ENCODE results near the gene NXF2B. TPM values are rescaled to one million over a fixed set of nuclear protein-coding genes. Genes with fewer than 3 reads are reported as not detected.
"Not testable (repeated sequence)": the region's sequence is repeated elsewhere in the genome, so short reads cannot be mapped to it uniquely, and the experiment has no call there.

NXF2B gene
- total RNA-seq, 1 experiment from 2014 or later: not detected

GRCh38 chrX:102458615-102459014, 18.8 kb upstream of the NXF2B start:
- intact Hi-C loops (cut with micrococcal nuclease); H3K4me3 ChIP-seq (replicated peaks in 1 of 2; ENCODE audit: low read depth in 1 of 2, low read length in 2 of 2); H4K20me1 ChIP-seq (ENCODE audit: insufficient read depth); CTCF ChIA-PET; H3K9me3 ChIP-seq (ENCODE audit: control insufficient read depth in 1 of 2, insufficient read depth in 1 of 2, low read depth in 1 of 2, low read length in 2 of 2); RAD21 ChIA-PET (ENCODE audit: low non-redundant PET in 1 of 2, low total read pairs in 2 of 2, uncharacterized antibody in 2 of 2, unreplicated experiment in 2 of 2); ATAC-seq; H3K36me3 ChIP-seq (ENCODE audit: control insufficient read depth in 1 of 2, insufficient read depth in 2 of 2, low read length in 2 of 2); H3K27ac ChIP-seq (ENCODE audit: low read depth, low read length); H2AFZ ChIP-seq (ENCODE audit: low read depth, low read length, poor library complexity, severe bottlenecking); BruUV-seq (replicated peaks); H3K4me2 ChIP-seq (ENCODE audit: low read length); DNase-seq (ENCODE audit: low read depth, low spot score); H3K4me1 ChIP-seq (ENCODE audit: control insufficient read depth in 1 of 2, insufficient read depth in 2 of 2, low read length in 2 of 2); H3K27me3 ChIP-seq (ENCODE audit: insufficient read depth, low read length); H3K9ac ChIP-seq (ENCODE audit: low read length); POLR2A ChIA-PET; H3K9me2 ChIP-seq (ENCODE audit: insufficient read depth); H3K79me2 ChIP-seq (ENCODE audit: insufficient read depth, low read length): not testable (repeated sequence)

GRCh38 chrX:102414493-102414892, 25.3 kb downstream of the NXF2B start:
- H3K36me3 ChIP-seq (ENCODE audit: control insufficient read depth in 1 of 2, insufficient read depth in 2 of 2, low read length in 2 of 2); ATAC-seq; H3K27me3 ChIP-seq (ENCODE audit: insufficient read depth, low read length); RAD21 ChIA-PET (ENCODE audit: low non-redundant PET in 1 of 2, low total read pairs in 2 of 2, uncharacterized antibody in 2 of 2, unreplicated experiment in 2 of 2); H3K9me3 ChIP-seq (ENCODE audit: control insufficient read depth in 1 of 2, insufficient read depth in 1 of 2, low read depth in 1 of 2, low read length in 2 of 2); H3K79me2 ChIP-seq (ENCODE audit: insufficient read depth, low read length); H3K9ac ChIP-seq (ENCODE audit: low read length); H3K9me2 ChIP-seq (ENCODE audit: insufficient read depth); H3K4me2 ChIP-seq (ENCODE audit: low read length); DNase-seq (ENCODE audit: low read depth, low spot score); H3K4me1 ChIP-seq (ENCODE audit: control insufficient read depth in 1 of 2, insufficient read depth in 2 of 2, low read length in 2 of 2); BruUV-seq (replicated peaks); H3K4me3 ChIP-seq (replicated peaks in 1 of 2; ENCODE audit: low read depth in 1 of 2, low read length in 2 of 2); H3K27ac ChIP-seq (ENCODE audit: low read depth, low read length); POLR2A ChIA-PET; H4K20me1 ChIP-seq (ENCODE audit: insufficient read depth); CTCF ChIA-PET; H2AFZ ChIP-seq (ENCODE audit: low read depth, low read length, poor library complexity, severe bottlenecking); intact Hi-C loops (cut with micrococcal nuclease): not testable (repeated sequence)

- no peak for TF ChIP-seq ELF1 (IDR thresholded peaks at IDR 0.05; ENCODE audit: borderline replicate concordance, low read depth)
- no peak for TF ChIP-seq SRF (IDR thresholded peaks at IDR 0.05; ENCODE audit: low read depth)
- peak; percentile 28; the same call in 1 of the 2 replicates for TF ChIP-seq RAD21 (IDR thresholded peaks at IDR 0.05; ENCODE audit: low read depth)
- peak; percentile 31 to 55 (median 54); a peak in 3 of 6 replicates for TF ChIP-seq CTCF (IDR thresholded peaks at IDR 0.05 in 2 of 3, conservative IDR thresholded peaks at IDR 0.05 in 1 of 3; ENCODE audit: borderline replicate concordance in 1 of 3, insufficient read depth in 1 of 3, low read depth in 2 of 3, low read length in 2 of 3)
- TF ChIP-seq ZBTB33 (IDR thresholded peaks at IDR 0.05; ENCODE audit: extremely low read depth, insufficient replicate concordance, low read length): no peak
- TF ChIP-seq EZH2 (IDR thresholded peaks at IDR 0.05): no peak
- no peaks in the 10 kb centered on the region for H3K36me3 ChIP-seq (ENCODE audit: control insufficient read depth in 1 of 2, insufficient read depth in 2 of 2, low read length in 2 of 2)
- no peaks in the 10 kb centered on the region for H3K9me3 ChIP-seq (ENCODE audit: control insufficient read depth in 1 of 2, insufficient read depth in 1 of 2, low read depth in 1 of 2, low read length in 2 of 2)
- H4K20me1 ChIP-seq (ENCODE audit: insufficient read depth): no peaks in the 10 kb centered on the region
- ChIA-PET POLR2A (no interaction called here), CTCF (no interaction called here), RAD21 (ENCODE audit: low non-redundant PET in 1 of 2, low total read pairs in 2 of 2, uncharacterized antibody in 2 of 2, unreplicated experiment in 2 of 2) (no interaction called here)
- DNase-seq (ENCODE audit: low read depth, low spot score) (no peak), ATAC-seq (no peak)
- BruUV-seq (replicated peaks): no TSS peak
- no peaks in the 10 kb centered on the region for H3K9me2 ChIP-seq (ENCODE audit: insufficient read depth)
- no peak overlapping the region for H3K4me2 ChIP-seq (ENCODE audit: low read length)
- intact Hi-C loops (cut with micrococcal nuclease): no loop called here
- no peak overlapping the region for H3K9ac ChIP-seq (ENCODE audit: low read length)
- no peaks in the 10 kb centered on the region for H3K79me2 ChIP-seq (ENCODE audit: insufficient read depth, low read length)
- H3K4me3 ChIP-seq (replicated peaks in 1 of 2; ENCODE audit: low read depth in 1 of 2, low read length in 2 of 2): no peak overlapping the region
- no peak overlapping the region for H2AFZ ChIP-seq (ENCODE audit: low read depth, low read length, poor library complexity, severe bottlenecking)
- no peaks in the 10 kb centered on the region; the same call in 1 of the 2 replicates for H3K27me3 ChIP-seq (ENCODE audit: insufficient read depth, low read length)
- H3K27ac ChIP-seq (ENCODE audit: low read depth, low read length): no peak overlapping the region
- no peaks in the 10 kb centered on the region for H3K4me1 ChIP-seq (ENCODE audit: control insufficient read depth in 1 of 2, insufficient read depth in 2 of 2, low read length in 2 of 2)
Observed at GRCh38 chrX:102345916-102346315, 93.9 kb downstream of the NXF2B start.
